BJ (cell line): ENCODE measurements around the gene HDAC5. TPM values are rescaled to one million over a fixed set of nuclear protein-coding genes. Genes with fewer than 3 reads are reported as not detected.
"Not testable (repeated sequence)": the region's sequence is repeated elsewhere in the genome, so short reads cannot be mapped to it uniquely, and the experiment has no call there.

ENCODE experiments used
- CTCF ChIA-PET: fragments of 350-600 bp; formaldehyde crosslinking; extraction: SDS; loops from one replicate; lab custom pipeline; 2021; ENCODE audit warnings: antibody characterized with exemption, inconsistent platforms; lab: Yijun Ruan, JAX
- POLR2A ChIA-PET: fragments of 300-600 bp; sonication (Branson Sonifier 250); formaldehyde crosslinking; extraction: SDS; loops from one replicate; lab custom pipeline; 2021; ENCODE audit warnings: antibody characterized with exemption; lab: Charles Lee
- DNase-seq: peaks from one replicate; pipeline ENCODE4 v3.0.0-alpha.2; 2011; ENCODE audit warnings: low read depth
- H3K27me3 ChIP-seq: 2 replicates; pipeline ENCODE4 v1.6.0; 2011; ENCODE audit warnings: low read length; ENCODE audit not compliant: control insufficient read depth, insufficient read depth
- H3K36me3 ChIP-seq: 2 replicates; pipeline ENCODE4 v1.5.1; 2011; ENCODE audit warnings: low read length; ENCODE audit not compliant: control insufficient read depth, insufficient read depth
- H3K4me3 ChIP-seq: 2 replicates; pipeline ENCODE4 v1.5.1; 2011; ENCODE audit warnings: low read depth, mild to moderate bottlenecking, control low read depth, low read length
- polyA plus RNA-seq: library from polyadenylated mRNA; depleted of rRNA; stranded (reverse); fragments of >200 nt; gene quantifications from 2 replicates; pipeline ENCODE4 v1.2.3, GENCODE V29; 2011
- TF ChIP-seq, protein P1 (sequence below): IDR thresholded peaks from 2 replicates; pipeline ENCODE4 v1.5.1; 2011; ENCODE audit warnings: low read depth, mild to moderate bottlenecking, control low read depth, inconsistent platforms, low read length, moderate library complexity; ENCODE audit not compliant: insufficient read depth

Gene HDAC5
- polyA plus RNA-seq, 1 experiment: 102 TPM

DNA sequence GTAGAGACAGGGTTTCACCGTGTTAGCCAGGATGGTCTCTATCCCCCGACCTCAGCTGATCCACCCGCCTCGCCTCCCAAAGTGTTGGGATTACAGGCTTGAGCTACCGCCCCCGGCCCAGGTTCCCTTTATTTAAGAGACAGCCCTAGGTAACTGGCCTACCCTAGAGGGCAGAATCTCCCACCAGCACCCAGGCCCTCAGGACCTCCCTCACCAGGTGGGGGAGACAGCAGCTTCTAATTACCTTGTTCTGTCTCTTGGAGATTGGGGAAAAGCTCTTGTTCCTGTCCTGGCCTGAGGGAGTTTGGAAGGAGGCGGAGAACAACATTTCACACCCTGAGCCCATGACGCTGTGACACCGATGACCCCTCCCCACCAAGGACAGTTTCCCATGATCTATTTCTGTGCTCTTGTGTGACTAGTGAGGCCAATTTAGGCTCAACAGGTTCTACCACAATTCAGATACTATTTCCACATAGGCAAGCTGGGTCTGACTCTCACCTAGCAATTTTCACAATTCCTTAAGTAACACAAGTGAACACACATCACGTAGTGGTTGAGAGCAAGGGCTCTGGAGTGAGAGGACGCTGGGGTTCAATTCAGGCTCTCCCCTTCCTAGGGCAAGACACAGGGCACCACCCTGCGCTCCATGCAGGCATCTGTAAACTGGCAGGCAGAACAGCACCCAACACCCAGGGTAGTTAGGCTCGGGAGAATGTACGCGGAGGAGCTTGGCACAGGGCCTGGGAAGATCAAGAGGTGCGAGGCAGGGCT, 20.4 kb downstream of the HDAC5 start:
- no peak overlapping the region for H3K4me3 ChIP-seq
- no peaks in the 10 kb centered on the region for H3K27me3 ChIP-seq
- ChIA-PET POLR2A (no interaction called here), CTCF (interaction anchor here (0.6 to 1.2 kb wide), 2 partner anchors 12 to 1228 kb away, joined by 4 to 5 read pairs; no protein-coding TSS in a partner anchor)
- DNase-seq: no peak
- peaks cover 22% of the 10 kb centered on the region for H3K36me3 ChIP-seq
- TF ChIP-seq, protein P1, sequence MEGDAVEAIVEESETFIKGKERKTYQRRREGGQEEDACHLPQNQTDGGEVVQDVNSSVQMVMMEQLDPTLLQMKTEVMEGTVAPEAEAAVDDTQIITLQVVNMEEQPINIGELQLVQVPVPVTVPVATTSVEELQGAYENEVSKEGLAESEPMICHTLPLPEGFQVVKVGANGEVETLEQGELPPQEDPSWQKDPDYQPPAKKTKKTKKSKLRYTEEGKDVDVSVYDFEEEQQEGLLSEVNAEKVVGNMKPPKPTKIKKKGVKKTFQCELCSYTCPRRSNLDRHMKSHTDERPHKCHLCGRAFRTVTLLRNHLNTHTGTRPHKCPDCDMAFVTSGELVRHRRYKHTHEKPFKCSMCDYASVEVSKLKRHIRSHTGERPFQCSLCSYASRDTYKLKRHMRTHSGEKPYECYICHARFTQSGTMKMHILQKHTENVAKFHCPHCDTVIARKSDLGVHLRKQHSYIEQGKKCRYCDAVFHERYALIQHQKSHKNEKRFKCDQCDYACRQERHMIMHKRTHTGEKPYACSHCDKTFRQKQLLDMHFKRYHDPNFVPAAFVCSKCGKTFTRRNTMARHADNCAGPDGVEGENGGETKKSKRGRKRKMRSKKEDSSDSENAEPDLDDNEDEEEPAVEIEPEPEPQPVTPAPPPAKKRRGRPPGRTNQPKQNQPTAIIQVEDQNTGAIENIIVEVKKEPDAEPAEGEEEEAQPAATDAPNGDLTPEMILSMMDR: no peak

DNA sequence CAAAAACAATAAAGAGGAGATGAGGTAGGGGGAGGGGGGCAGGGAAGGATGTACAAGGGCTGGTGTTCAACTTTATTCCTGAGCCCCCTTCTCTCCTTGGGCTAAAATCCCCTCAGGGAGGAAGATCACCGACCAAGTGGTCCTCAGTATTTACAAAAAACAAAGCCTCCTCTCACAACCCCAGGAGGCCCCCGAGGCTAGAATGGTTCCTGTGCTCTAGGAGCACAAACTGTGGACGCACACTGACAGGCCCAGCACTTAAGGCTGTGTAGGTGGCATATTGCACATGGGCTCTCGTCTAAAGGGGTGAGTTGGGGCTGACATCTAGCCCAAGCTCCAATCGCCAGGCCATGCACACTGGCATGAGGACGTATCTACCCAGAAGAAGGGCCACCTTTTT, 21.6 kb downstream of the HDAC5 start:
- CTCF ChIA-PET: interaction anchor here (0.6 to 1.4 kb wide), 2 partner anchors 13 to 50 kb away, joined by 3 to 4 read pairs; no protein-coding TSS in a partner anchor
- H3K4me3 ChIP-seq, POLR2A ChIA-PET, H3K27me3 ChIP-seq, DNase-seq: not testable (repeated sequence)
- peaks cover 23% of the 10 kb centered on the region for H3K36me3 ChIP-seq

DNA sequence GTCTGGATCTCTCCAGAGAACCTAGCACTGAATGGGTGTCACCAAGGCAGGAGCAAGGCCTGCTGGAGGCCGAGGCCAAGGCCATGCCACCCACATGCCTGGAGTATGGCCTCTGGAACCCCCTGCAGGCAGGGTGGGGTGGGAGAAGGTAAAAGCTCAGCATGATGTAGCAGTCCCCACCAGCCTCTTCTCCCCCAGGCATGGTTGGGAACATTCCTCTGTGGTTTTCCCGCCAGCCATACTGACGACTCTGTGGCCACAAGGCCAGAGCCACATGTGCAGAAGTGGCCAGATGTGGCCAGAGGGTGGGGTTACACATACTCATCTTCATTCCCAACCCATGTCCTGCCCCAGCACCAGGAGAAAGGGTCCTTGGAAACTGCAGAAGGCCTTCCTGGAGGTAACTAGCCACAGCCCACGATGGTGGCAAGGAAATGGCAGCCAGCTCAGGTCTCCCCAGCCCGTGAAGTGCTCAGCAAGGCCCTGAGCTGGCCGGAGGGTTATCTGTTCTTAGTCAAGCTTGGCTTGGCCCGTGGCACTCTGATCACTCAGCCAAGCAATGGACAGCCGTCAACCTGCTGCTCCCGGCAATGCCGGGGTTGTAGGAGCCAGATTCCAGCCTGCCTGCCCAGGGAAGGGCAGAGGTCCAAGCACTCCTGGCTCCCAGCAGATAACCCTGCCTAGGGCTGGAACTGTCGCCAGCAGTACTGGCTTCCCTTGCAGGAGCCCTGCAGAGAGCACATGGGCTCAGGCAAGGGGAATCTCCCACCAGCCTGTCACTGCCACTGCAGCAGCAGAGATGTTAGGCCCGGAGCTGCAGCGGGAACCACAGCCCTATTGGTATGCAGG, 26.1 kb downstream of the HDAC5 start:
- CTCF ChIA-PET: interaction anchor here (1.5 to 3.0 kb wide), 3 partner anchors 13 to 19 kb away, joined by 6 to 18 read pairs (median 7); no protein-coding TSS in a partner anchor

DNA sequence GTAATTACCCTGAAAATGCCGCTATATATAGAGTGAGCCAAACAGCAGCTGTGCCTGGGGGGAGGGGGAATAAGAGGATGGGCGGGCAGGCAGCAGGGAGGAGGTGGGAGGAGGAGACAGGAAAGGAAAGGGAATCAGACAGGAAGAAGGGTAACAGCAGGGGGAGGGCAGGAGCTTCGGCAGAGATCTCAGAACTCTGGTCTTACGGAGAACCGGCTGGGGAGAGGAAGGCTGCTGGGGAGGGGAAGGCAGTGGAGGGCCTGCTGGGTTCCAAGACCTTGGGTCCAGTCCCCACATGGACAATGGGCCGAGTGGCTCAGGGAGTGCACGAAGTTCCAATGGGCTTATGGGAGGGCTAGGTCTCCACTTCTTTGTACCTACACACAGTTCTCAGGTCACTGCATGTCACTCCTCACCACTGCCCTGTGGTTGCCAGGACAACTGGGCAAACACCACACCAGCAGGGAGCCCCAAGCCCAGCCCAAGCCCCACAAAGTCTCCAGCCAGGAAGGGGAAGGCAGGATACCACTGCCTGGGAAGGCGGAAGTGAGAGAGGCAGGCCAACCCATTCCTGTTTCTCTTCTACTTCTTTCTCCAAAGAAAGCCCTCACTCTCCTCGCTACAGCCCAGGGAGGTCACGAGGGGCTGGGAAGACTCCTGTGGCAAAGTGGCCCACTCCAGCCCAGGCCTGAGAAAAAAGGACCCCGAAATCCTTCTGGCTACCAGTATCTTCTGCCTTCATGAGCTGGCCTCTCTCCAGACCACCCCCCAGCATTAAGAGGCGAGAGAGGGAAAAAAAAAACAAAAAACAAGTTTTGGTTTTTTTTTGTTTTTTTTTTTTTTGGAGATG, 27.6 kb downstream of the HDAC5 start:
- CTCF ChIA-PET: interaction anchor here (0.9 to 3.0 kb wide), 4 partner anchors 12 to 29 kb away, joined by 3 to 18 read pairs (median 6); partner anchors contain the start of gene LSM12
- peak overlapping the region; percentile 3; the same call in 1 of the 2 replicates for H3K4me3 ChIP-seq
- peaks cover 32% of the 10 kb centered on the region for H3K36me3 ChIP-seq
- no peaks in the 10 kb centered on the region for H3K27me3 ChIP-seq
- peak; percentile 63 for DNase-seq
- TF ChIP-seq, protein P1: peak; percentile 34
- POLR2A ChIA-PET: interaction anchor here (0.9 to 1.0 kb wide), 2 partner anchors 28 to 89 kb away, joined by 3 to 5 read pairs; partner anchors contain the start of gene HDAC5

More for the DNA sequence above, 26.1 kb downstream of the HDAC5 start:
- TF ChIP-seq, protein P1: no peak
- Histone ChIP-seq H3K27me3 (no peaks in the 10 kb centered on the region), H3K4me3 (no peak overlapping the region), H3K36me3 (peaks cover 22% of the 10 kb centered on the region)
- DNase-seq: peak; percentile 74
- POLR2A ChIA-PET: no interaction called here

GRCh38 chr17:44095388-44095646, 28.1 kb downstream of the HDAC5 start:
- POLR2A ChIA-PET: interaction anchor here (0.9 to 1.0 kb wide), 2 partner anchors 28 to 89 kb away, joined by 3 to 5 read pairs; partner anchors contain the start of gene HDAC5
- CTCF ChIA-PET: interaction anchor here (0.9 to 3.0 kb wide), 3 partner anchors 12 to 29 kb away, joined by 3 to 18 read pairs (median 5); partner anchors contain the start of gene LSM12
- Histone ChIP-seq H3K27me3 (no peaks in the 10 kb centered on the region), H3K4me3 (no peak overlapping the region), H3K36me3 (peaks cover 32% of the 10 kb centered on the region)
- no peak for DNase-seq
- TF ChIP-seq, protein P1: no peak
